Lower leg skin (tissue), 4 donors: Measurements from ENCODE around the gene MEAF6. TPM values are rescaled to one million over a fixed set of nuclear protein-coding genes. Genes with fewer than 3 reads are reported as not detected.

Experiments
- DNase-seq, 2 donors: peaks; one replicate each; pipeline ENCODE4 v3.0.0-alpha.2; 2019; ENCODE audit warnings: low spot score in 2 of 2
- H3K4me3 ChIP-seq: fragments of 200-600 bp; sonication (generic); 2 replicates; pipeline ENCODE4 v1.5.1; 2017; ENCODE audit warnings: mild to moderate bottlenecking, low read depth; ENCODE audit not compliant: poor library complexity, severe bottlenecking
- POLR2A ChIP-seq, 2 donors: fragments of 450-650 bp; IDR thresholded peaks; one replicate each; pipeline ENCODE4 v1.6.1; 2016 to 2017; ENCODE audit warnings: antibody characterized with exemption in 2 of 2, mild to moderate bottlenecking in 1 of 2, moderate library complexity in 1 of 2
- WGBS, 2 donors: methylation state at CpG; one replicate each; pipeline ENCODE4 v1.1.5; 2018; 5-methylcytosine and 5-hydroxymethylcytosine counted together
- intact Hi-C: fragments of 100-400 bp; cut with DNase I; formaldehyde crosslinking; loops from one replicate; pipeline ENCODE4 v1.15.0; 2023; ENCODE audit warnings: low total_unique reads
- microRNA-seq, 2 donors: library from miRNA; unstranded; fragments of <30 nt; microRNA quantifications; one replicate each; pipeline ENCODE4, GENCODE V29; 2016; ENCODE audit warnings: borderline replicate concordance in 2 of 2, borderline number of aligned reads in 1 of 2
- total RNA-seq, 4 donors: library from RNA; depleted of rRNA; stranded (reverse); fragments of >200 nt; gene quantifications; one replicate each; pipeline ENCODE4 v1.1.0, GENCODE V29; 2016
- TF ChIP-seq, protein P1 (sequence below), 3 donors: fragments of 450-650 bp; IDR thresholded peaks; one replicate each; pipeline ENCODE4 v1.5.1; 2016; ENCODE audit warnings: antibody characterized with exemption in 3 of 3, mild to moderate bottlenecking in 3 of 3, moderate library complexity in 2 of 3

MEAF6 gene
- total RNA-seq, 4 donors from 2014 or later, result 55.7 to 94.2 (median 77.8) TPM

GRCh38 chr1:37452416-37452815 lies 62.1 kb downstream of the MEAF6 start:
- intact Hi-C loops, result loop anchor here (5.0 to 10.0 kb wide), 2 partner anchors 35 to 232 kb away; no protein-coding TSS in a partner anchor
- no peak overlapping the region for H3K4me3 ChIP-seq
- DNase-seq, result no peak
- no peak for TF ChIP-seq POLR2A (IDR thresholded peaks at IDR 0.05)
- TF ChIP-seq, protein P1, sequence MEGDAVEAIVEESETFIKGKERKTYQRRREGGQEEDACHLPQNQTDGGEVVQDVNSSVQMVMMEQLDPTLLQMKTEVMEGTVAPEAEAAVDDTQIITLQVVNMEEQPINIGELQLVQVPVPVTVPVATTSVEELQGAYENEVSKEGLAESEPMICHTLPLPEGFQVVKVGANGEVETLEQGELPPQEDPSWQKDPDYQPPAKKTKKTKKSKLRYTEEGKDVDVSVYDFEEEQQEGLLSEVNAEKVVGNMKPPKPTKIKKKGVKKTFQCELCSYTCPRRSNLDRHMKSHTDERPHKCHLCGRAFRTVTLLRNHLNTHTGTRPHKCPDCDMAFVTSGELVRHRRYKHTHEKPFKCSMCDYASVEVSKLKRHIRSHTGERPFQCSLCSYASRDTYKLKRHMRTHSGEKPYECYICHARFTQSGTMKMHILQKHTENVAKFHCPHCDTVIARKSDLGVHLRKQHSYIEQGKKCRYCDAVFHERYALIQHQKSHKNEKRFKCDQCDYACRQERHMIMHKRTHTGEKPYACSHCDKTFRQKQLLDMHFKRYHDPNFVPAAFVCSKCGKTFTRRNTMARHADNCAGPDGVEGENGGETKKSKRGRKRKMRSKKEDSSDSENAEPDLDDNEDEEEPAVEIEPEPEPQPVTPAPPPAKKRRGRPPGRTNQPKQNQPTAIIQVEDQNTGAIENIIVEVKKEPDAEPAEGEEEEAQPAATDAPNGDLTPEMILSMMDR (IDR thresholded peaks at IDR 0.05), result no peak
- 76 to 89% methylated on average over 5 to 6 of the region's 6 CpGs for WGBS, 2 donors

DNA sequence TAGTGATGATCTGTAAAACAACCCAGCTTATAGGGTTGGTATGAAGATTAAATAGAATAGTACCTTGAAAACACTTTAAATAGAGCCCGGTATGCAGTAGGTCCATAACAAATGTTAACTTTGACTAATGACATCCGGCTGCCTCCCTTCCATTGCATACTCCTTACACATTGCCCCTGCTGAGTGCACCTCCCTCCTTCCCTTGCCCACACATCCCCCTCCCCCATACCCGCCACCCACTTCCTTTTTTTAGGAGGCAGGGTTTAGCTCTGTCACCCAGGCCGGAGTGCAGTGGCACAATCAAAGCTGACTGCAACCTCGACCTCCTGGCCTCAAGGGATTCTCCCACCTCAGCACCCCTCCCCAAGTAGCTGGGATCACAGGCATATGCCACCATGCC lies 64.6 kb downstream of the MEAF6 start:
- TF ChIP-seq, protein P1 (IDR thresholded peaks at IDR 0.05), result no peak
- no peak for TF ChIP-seq POLR2A (IDR thresholded peaks at IDR 0.05)
- WGBS, 2 donors, result 42 to 46% methylated on average over 5 of the region's 5 CpGs
- DNase-seq, result no peak
- intact Hi-C loops, result loop anchor here (5.0 to 10.0 kb wide), 2 partner anchors 37 to 235 kb away; no protein-coding TSS in a partner anchor
- H3K4me3 ChIP-seq, result no peak overlapping the region

- no peak for TF ChIP-seq POLR2A (IDR thresholded peaks at IDR 0.05)
- TF ChIP-seq, protein P1 (IDR thresholded peaks at IDR 0.05), result no peak
- no peak for DNase-seq
- 37 to 41% methylated on average over 14 to 15 of the region's 15 CpGs for WGBS, 2 donors
- H3K4me3 ChIP-seq, result no peak overlapping the region
- intact Hi-C loops, result no loop called here
Observed at GRCh38 chr1:37448691-37449417, 65.7 kb downstream of the MEAF6 start.

DNA sequence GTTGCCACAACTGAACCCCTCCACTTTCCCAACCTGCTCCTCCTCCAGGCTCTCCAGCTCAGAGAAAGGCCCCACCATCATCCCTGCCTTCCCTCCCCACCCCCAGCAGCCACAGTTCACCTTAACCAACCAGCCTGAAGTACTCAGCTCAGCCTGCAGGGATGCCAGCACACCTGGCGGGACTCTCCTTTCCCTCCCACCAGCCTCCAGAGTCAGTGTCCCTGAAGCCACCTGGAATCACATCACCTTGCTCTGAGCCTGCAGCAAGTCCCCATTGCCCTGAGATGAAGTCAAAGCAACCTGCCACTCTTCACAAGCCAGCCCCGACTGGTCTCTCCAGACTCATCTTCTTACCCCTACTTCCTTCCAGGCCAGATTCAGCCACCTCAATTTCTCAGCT lies 66.4 kb downstream of the MEAF6 start:
- WGBS, 2 donors, result 35 to 37% methylated on average over 2 of the region's 2 CpGs
- H3K4me3 ChIP-seq, result no peak overlapping the region
- no peak for DNase-seq
- intact Hi-C loops, result no loop called here
- TF ChIP-seq, protein P1 (IDR thresholded peaks at IDR 0.05), result no peak
- no peak for TF ChIP-seq POLR2A (IDR thresholded peaks at IDR 0.05)

GRCh38 chr1:37446874-37447273 lies 67.7 kb downstream of the MEAF6 start:
- no peak for TF ChIP-seq POLR2A (IDR thresholded peaks at IDR 0.05)
- intact Hi-C loops, result no loop called here
- no peak overlapping the region for H3K4me3 ChIP-seq
- 63 to 67% methylated on average over 6 of the region's 6 CpGs for WGBS, 2 donors
- no peak for DNase-seq

DNA sequence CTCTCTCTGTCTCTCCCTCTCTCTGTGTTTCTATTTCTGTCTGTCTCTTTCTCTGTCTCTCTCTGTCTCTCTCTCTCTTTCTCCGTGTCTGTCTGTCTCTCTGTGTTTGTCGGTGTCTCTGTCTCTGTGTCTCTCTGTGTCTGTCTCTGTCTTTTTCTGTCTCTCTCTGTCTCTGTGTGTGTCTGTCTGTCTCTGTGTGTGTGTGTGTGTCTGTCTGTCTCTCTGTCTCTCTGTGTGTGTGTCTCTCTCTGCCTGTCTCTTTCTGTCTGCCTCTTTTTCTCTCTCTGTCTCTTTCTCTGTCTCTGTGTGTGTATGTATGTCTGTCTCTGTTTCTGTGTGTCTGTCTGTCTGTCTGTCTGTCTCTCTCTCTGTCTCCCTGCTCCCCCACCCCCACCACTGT lies 71.9 kb downstream of the MEAF6 start:
- DNase-seq, result no peak
- intact Hi-C loops, result no loop called here

More for the DNA sequence above, 71.9 kb downstream of the MEAF6 start:
- no peak overlapping the region for H3K4me3 ChIP-seq
- 73 to 77% methylated on average over 2 of the region's 2 CpGs for WGBS, 2 donors
- no peak for TF ChIP-seq POLR2A (IDR thresholded peaks at IDR 0.05)
- TF ChIP-seq, protein P1 (IDR thresholded peaks at IDR 0.05), result no peak

Small RNA genes within 50 kb of the gene (microRNA-seq; reads per million reads assigned to microRNA genes)
- gene MIR5581, result 0.68 to 1.1 reads per million in 2 donors
- 0 reads per million in 2 donors for gene MIR6732

Other genes with a start within 250 kb of the MEAF6 start
- gene ZC3H12A, start 40.2 kb downstream of the MEAF6 start, total RNA-seq, result 10 to 100 TPM; 36.0 to 42.9 (median 39.0) TPM
- gene SNIP1, start 39.5 kb upstream of the MEAF6 start, total RNA-seq, result 10 to 100 TPM in 3 of 4 donors, 1 to 10 TPM in 1; 9.9 to 18.2 (median 15.7) TPM
- 1 to 10 TPM in 2 of 4 donors, under 1 TPM in 2; 0.17 to 2.1 (median 0.86) TPM for gene DNALI1, start 42.2 kb upstream of the MEAF6 start, total RNA-seq
- 10 to 100 TPM; 25.1 to 58.2 (median 34.2) TPM for gene GNL2, start 81.2 kb upstream of the MEAF6 start, total RNA-seq
- gene RSPO1, start 120.1 kb upstream of the MEAF6 start, total RNA-seq, result 1 to 10 TPM; 1.1 to 9.4 (median 6.2) TPM
- gene CDCA8, start 177.8 kb upstream of the MEAF6 start, total RNA-seq, result 1 to 10 TPM; 1.0 to 3.2 (median 1.8) TPM